ENCODE results near the gene ATXN3L. TPM values are rescaled to one million over a fixed set of nuclear protein-coding genes. Genes with fewer than 3 reads are reported as not detected.

The ATXN3L gene
- total and polyA plus RNA-seq, 2 experiments from 2014 or later = not detected

DNA sequence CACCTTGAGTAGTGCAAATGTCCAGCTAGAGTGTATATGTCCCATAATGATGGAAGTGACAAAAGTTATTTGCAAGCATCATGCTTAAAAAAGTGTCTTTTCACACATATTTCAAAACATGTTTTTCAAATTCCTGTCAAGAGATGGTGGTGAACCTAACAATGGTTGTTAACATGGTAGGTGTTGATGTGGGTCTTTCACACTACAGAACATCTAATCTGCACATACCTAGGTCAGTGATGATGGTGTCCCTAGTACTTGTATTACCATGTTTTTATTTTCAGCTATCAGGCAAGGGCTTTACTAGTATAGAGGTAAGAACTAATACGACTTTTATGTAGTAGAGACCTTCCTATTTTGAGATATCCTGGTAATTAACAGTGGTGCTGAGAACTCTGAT is 3.4 kb upstream of the ATXN3L start (continued):
- TF ChIP-seq, protein P1, sequence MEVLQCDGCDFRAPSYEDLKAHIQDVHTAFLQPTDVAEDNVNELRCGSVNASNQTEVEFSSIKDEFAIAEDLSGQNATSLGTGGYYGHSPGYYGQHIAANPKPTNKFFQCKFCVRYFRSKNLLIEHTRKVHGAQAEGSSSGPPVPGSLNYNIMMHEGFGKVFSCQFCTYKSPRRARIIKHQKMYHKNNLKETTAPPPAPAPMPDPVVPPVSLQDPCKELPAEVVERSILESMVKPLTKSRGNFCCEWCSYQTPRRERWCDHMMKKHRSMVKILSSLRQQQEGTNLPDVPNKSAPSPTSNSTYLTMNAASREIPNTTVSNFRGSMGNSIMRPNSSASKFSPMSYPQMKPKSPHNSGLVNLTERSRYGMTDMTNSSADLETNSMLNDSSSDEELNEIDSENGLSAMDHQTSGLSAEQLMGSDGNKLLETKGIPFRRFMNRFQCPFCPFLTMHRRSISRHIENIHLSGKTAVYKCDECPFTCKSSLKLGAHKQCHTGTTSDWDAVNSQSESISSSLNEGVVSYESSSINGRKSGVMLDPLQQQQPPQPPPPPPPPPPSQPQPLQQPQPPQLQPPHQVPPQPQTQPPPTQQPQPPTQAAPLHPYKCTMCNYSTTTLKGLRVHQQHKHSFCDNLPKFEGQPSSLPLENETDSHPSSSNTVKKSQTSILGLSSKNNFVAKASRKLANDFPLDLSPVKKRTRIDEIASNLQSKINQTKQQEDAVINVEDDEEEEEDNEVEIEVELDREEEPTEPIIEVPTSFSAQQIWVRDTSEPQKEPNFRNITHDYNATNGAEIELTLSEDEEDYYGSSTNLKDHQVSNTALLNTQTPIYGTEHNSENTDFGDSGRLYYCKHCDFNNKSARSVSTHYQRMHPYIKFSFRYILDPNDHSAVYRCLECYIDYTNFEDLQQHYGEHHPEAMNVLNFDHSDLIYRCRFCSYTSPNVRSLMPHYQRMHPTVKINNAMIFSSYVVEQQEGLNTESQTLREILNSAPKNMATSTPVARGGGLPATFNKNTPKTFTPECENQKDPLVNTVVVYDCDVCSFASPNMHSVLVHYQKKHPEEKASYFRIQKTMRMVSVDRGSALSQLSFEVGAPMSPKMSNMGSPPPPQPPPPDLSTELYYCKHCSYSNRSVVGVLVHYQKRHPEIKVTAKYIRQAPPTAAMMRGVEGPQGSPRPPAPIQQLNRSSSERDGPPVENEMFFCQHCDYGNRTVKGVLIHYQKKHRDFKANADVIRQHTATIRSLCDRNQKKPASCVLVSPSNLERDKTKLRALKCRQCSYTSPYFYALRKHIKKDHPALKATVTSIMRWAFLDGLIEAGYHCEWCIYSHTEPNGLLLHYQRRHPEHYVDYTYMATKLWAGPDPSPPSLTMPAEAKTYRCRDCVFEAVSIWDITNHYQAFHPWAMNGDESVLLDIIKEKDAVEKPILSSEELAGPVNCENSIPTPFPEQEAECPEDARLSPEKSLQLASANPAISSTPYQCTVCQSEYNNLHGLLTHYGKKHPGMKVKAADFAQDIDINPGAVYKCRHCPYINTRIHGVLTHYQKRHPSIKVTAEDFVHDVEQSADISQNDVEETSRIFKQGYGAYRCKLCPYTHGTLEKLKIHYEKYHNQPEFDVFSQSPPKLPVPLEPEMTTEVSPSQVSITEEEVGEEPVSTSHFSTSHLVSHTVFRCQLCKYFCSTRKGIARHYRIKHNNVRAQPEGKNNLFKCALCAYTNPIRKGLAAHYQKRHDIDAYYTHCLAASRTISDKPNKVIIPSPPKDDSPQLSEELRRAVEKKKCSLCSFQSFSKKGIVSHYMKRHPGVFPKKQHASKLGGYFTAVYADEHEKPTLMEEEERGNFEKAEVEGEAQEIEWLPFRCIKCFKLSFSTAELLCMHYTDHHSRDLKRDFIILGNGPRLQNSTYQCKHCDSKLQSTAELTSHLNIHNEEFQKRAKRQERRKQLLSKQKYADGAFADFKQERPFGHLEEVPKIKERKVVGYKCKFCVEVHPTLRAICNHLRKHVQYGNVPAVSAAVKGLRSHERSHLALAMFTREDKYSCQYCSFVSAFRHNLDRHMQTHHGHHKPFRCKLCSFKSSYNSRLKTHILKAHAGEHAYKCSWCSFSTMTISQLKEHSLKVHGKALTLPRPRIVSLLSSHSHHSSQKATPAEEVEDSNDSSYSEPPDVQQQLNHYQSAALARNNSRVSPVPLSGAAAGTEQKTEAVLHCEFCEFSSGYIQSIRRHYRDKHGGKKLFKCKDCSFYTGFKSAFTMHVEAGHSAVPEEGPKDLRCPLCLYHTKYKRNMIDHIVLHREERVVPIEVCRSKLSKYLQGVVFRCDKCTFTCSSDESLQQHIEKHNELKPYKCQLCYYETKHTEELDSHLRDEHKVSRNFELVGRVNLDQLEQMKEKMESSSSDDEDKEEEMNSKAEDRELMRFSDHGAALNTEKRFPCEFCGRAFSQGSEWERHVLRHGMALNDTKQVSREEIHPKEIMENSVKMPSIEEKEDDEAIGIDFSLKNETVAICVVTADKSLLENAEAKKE (CRISPR knock-in tag; IDR thresholded peaks at IDR 0.05) = no peak
- TF ChIP-seq JUNB (IDR thresholded peaks at IDR 0.05; ENCODE audit: unreplicated experiment) = no peak
- TF ChIP-seq, protein P2, sequence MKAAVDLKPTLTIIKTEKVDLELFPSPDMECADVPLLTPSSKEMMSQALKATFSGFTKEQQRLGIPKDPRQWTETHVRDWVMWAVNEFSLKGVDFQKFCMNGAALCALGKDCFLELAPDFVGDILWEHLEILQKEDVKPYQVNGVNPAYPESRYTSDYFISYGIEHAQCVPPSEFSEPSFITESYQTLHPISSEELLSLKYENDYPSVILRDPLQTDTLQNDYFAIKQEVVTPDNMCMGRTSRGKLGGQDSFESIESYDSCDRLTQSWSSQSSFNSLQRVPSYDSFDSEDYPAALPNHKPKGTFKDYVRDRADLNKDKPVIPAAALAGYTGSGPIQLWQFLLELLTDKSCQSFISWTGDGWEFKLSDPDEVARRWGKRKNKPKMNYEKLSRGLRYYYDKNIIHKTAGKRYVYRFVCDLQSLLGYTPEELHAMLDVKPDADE (IDR thresholded peaks at IDR 0.05) = no peak

DNA sequence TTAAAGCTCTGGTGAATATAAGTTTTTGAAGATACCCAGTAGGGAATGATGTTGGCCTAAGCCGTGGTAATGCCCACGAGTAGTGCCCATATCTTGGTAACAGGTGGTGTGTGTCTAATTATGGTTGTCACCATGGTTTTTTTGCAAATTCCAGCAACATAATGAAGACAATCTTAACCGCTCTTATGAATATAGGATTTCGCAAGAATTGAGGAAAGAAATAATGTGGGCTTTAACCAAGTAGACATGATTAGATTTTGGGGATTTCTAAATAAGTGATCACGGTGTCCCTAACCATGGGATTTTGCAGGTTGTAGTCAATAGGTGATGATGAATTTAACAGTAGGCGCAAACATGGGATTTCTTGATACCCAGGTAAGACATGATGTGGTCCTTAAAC is 2.5 kb downstream of the ATXN3L start:
- no peak overlapping the region for H3K27ac Mint-ChIP-seq
- Histone ChIP-seq H3K4me2 (no peak overlapping the region), H4K20me1 (replicated peaks; ENCODE audit: insufficient read depth) (no peaks in the 10 kb centered on the region), H3K4me1 (ENCODE audit: insufficient read depth) (no peaks in the 10 kb centered on the region), H3K9me2 (ENCODE audit: insufficient read depth) (no peaks in the 10 kb centered on the region), H3K4me3 (no peak overlapping the region), H3K36me3 (ENCODE audit: insufficient read depth) (no peaks in the 10 kb centered on the region), H3K27me3 (ENCODE audit: insufficient read depth) (no peaks in the 10 kb centered on the region), H3F3A (replicated peaks; ENCODE audit: low read depth) (no peaks in the 10 kb centered on the region), H3K27ac (ENCODE audit: low read depth) (no peak overlapping the region), H2AFZ (no peak overlapping the region), H3K79me2 (replicated peaks; ENCODE audit: insufficient read depth) (no peaks in the 10 kb centered on the region)
- TF ChIP-seq EZH2phosphoT487 (IDR thresholded peaks at IDR 0.05; ENCODE audit: unreplicated experiment) = no peak
- ATAC-seq = no peak
- no peak overlapping the region for H3K4me3 Mint-ChIP-seq
- no peaks in the 10 kb centered on the region for H3K9me3 Mint-ChIP-seq
- no peaks in the 10 kb centered on the region for H3K36me3 Mint-ChIP-seq (ENCODE audit: low read depth)
- H3K27me3 Mint-ChIP-seq (ENCODE audit: insufficient read depth, low read depth, poor library complexity) = no peaks in the 10 kb centered on the region
- no peak for DNase-seq (ENCODE audit: low spot score)
- no peaks in the 10 kb centered on the region for H3K4me1 Mint-ChIP-seq
